Measurements from ENCODE around the gene PEF1. TPM values are rescaled to one million over a fixed set of nuclear protein-coding genes. Genes with fewer than 3 reads are reported as not detected.

PEF1 gene
- total RNA-seq, 1 experiment from 2014 or later: 33.7 TPM

DNA sequence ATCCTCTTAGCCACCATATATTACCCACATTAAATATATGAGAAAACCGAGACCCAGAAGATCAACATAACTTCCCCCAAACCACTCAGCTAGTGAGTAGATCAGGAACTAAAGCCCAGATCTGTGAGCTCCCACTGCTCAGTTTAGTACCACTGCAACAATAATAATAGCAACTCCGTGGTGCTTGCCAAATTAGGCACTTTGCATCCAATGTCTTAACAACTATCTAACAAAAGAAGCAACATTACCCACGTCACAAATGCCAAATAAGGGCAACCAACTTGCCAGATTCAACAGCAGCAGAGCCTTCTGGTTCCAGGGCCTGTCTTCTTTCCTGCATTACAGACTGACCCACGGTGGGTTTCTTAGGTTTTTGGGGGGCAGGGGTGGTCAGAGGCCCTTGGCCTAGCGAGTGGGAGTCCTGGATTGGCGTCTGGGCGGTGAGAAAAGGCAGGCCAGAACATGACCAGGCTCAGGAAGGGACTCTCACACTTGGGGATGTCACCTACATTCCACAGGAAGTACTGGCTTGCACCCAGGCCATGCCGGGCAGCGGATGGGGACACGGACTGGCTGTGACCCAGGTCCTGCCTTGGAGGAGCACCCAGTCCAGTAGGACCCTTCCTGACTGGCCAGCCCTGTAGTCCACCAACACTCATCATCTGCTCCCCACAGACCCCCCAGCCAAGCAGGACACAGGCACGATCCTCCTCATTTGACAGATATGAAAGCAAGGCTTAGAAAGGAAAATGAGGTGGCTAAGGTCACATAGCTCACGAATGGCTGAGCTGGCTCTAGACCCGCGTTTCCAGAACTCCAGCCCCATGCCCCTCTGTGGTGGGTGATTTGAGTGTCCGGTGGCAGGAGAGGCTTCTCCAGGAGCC, 22.6 kb downstream of the PEF1 start (continued):
- no peak for TF ChIP-seq ZNF263 (CRISPR knock-in tag; IDR thresholded peaks at IDR 0.05; ENCODE audit: low read depth)
- no peak for TF ChIP-seq ATF1 (CRISPR knock-in tag; IDR thresholded peaks at IDR 0.05)

DNA sequence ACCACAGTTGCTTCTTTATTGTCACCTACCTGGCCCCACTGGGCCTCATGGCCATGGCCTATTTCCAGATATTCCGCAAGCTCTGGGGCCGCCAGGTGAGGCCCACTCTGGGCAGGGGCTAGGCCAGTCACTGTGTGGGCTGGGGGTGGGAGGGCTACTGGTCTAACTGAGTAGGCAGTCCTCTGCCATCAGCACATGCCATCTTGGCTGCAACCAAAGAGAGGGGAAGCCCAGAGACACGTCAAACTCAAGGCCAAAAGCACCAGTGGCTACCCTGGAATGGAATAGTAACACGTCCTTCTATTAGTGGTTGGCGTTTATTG, 23.2 kb downstream of the PEF1 start:
- H3K4me1 Mint-ChIP-seq: peaks cover 10% of the 10 kb centered on the region
- H3K36me3 Mint-ChIP-seq: no peaks in the 10 kb centered on the region
- H3K27me3 Mint-ChIP-seq (ENCODE audit: low read depth): peaks cover 18% of the 10 kb centered on the region
- no peaks in the 10 kb centered on the region for H3K9me3 Mint-ChIP-seq
- POLR2A ChIA-PET: no interaction called here
- TF ChIP-seq ZBTB43 (CRISPR knock-in tag; IDR thresholded peaks at IDR 0.05) (no peak), ZNF121 (CRISPR knock-in tag; IDR thresholded peaks at IDR 0.05) (no peak), SOX15 (CRISPR knock-in tag; IDR thresholded peaks at IDR 0.05) (no peak), ZNF396 (CRISPR knock-in tag; IDR thresholded peaks at IDR 0.05; ENCODE audit: borderline replicate concordance) (no peak), CREB1 (CRISPR knock-in tag; IDR thresholded peaks at IDR 0.05) (no peak), FOXP1 (CRISPR knock-in tag; IDR thresholded peaks at IDR 0.05; ENCODE audit: borderline replicate concordance) (no peak), KAT7 (CRISPR knock-in tag; IDR thresholded peaks at IDR 0.05; ENCODE audit: borderline replicate concordance) (no peak), ZNF232 (CRISPR knock-in tag; IDR thresholded peaks at IDR 0.05) (no peak), SP1 (CRISPR knock-in tag; conservative IDR thresholded peaks at IDR 0.05) (no peak), ELF4 (CRISPR knock-in tag; IDR thresholded peaks at IDR 0.05; ENCODE audit: low read depth) (no peak), TP53 (CRISPR knock-in tag; IDR thresholded peaks at IDR 0.05) (no peak), FOXK1 (CRISPR knock-in tag; IDR thresholded peaks at IDR 0.05) (no peak), HMGXB4 (CRISPR knock-in tag; IDR thresholded peaks at IDR 0.05) (no peak), TEAD1 (CRISPR knock-in tag; IDR thresholded peaks at IDR 0.05) (no peak)
- TF ChIP-seq, protein P1, sequence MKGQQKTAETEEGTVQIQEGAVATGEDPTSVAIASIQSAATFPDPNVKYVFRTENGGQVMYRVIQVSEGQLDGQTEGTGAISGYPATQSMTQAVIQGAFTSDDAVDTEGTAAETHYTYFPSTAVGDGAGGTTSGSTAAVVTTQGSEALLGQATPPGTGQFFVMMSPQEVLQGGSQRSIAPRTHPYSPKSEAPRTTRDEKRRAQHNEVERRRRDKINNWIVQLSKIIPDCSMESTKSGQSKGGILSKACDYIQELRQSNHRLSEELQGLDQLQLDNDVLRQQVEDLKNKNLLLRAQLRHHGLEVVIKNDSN (CRISPR knock-in tag; IDR thresholded peaks at IDR 0.05): no peak
- TF ChIP-seq, protein P2, sequence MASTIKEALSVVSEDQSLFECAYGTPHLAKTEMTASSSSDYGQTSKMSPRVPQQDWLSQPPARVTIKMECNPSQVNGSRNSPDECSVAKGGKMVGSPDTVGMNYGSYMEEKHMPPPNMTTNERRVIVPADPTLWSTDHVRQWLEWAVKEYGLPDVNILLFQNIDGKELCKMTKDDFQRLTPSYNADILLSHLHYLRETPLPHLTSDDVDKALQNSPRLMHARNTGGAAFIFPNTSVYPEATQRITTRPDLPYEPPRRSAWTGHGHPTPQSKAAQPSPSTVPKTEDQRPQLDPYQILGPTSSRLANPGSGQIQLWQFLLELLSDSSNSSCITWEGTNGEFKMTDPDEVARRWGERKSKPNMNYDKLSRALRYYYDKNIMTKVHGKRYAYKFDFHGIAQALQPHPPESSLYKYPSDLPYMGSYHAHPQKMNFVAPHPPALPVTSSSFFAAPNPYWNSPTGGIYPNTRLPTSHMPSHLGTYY (CRISPR knock-in tag; IDR thresholded peaks at IDR 0.05): no peak
- TF ChIP-seq, protein P3, sequence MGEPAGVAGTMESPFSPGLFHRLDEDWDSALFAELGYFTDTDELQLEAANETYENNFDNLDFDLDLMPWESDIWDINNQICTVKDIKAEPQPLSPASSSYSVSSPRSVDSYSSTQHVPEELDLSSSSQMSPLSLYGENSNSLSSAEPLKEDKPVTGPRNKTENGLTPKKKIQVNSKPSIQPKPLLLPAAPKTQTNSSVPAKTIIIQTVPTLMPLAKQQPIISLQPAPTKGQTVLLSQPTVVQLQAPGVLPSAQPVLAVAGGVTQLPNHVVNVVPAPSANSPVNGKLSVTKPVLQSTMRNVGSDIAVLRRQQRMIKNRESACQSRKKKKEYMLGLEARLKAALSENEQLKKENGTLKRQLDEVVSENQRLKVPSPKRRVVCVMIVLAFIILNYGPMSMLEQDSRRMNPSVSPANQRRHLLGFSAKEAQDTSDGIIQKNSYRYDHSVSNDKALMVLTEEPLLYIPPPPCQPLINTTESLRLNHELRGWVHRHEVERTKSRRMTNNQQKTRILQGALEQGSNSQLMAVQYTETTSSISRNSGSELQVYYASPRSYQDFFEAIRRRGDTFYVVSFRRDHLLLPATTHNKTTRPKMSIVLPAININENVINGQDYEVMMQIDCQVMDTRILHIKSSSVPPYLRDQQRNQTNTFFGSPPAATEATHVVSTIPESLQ (CRISPR knock-in tag; IDR thresholded peaks at IDR 0.05): no peak
- ATAC-seq (no peak), DNase-seq (ENCODE audit: low spot score) (no peak)
- no peak overlapping the region for H3K27ac Mint-ChIP-seq
- CTCF ChIA-PET: no interaction called here
- H3K4me3 Mint-ChIP-seq: no peak overlapping the region

All from WTC11 (cell line).